Measurements from ENCODE around the gene ZNF91. TPM values are rescaled to one million over a fixed set of nuclear protein-coding genes. Genes with fewer than 3 reads are reported as not detected.

Gene ZNF91
- total RNA-seq, 1 donor from 2014 or later, result 81.0 TPM

GRCh38 chr19:23318143-23318542 is 77.1 kb downstream of the ZNF91 start:
- TF ChIP-seq POLR2A (IDR thresholded peaks at IDR 0.05), result no peak
- no peak for TF ChIP-seq POLR2AphosphoS5 (IDR thresholded peaks at IDR 0.05; ENCODE audit: insufficient read depth in 1 of 2, low read depth in 1 of 2)
- TF ChIP-seq CTCF (IDR thresholded peaks at IDR 0.05), result no peak
- intact Hi-C loops (cut with DNase I), result no loop called here
- Histone ChIP-seq H3K36me3 (no peaks in the 10 kb centered on the region), H3K9me3 (no peaks in the 10 kb centered on the region), H3K27ac (no peak overlapping the region), H3K27me3 (no peaks in the 10 kb centered on the region), H3K4me1 (no peaks in the 10 kb centered on the region), H3K4me3 (no peak overlapping the region)
- DNase-seq (ENCODE audit: extremely low spot score in 2 of 2), result no peak

- Histone ChIP-seq H3K27me3 (no peaks in the 10 kb centered on the region), H3K4me3 (no peak overlapping the region), H3K9me3 (no peaks in the 10 kb centered on the region), H3K27ac (no peak overlapping the region), H3K36me3 (no peaks in the 10 kb centered on the region), H3K4me1 (no peaks in the 10 kb centered on the region)
- DNase-seq (ENCODE audit: extremely low spot score in 2 of 2), result no peak
- intact Hi-C loops (cut with DNase I), result no loop called here
- TF ChIP-seq POLR2AphosphoS5 (IDR thresholded peaks at IDR 0.05; ENCODE audit: insufficient read depth in 1 of 2, low read depth in 1 of 2) (no peak), POLR2A (IDR thresholded peaks at IDR 0.05) (no peak), CTCF (IDR thresholded peaks at IDR 0.05) (no peak)
Observed at GRCh38 chr19:23315286-23315685, 80.0 kb downstream of the ZNF91 start.

GRCh38 chr19:23314505-23315251 is 80.6 kb downstream of the ZNF91 start:
- Histone ChIP-seq H3K9me3 (no peaks in the 10 kb centered on the region), H3K36me3 (no peaks in the 10 kb centered on the region), H3K27me3 (no peaks in the 10 kb centered on the region), H3K4me3 (no peak overlapping the region), H3K27ac (no peak overlapping the region), H3K4me1 (no peaks in the 10 kb centered on the region)
- no peak for DNase-seq (ENCODE audit: extremely low spot score in 2 of 2)
- TF ChIP-seq CTCF (IDR thresholded peaks at IDR 0.05) (no peak), POLR2A (IDR thresholded peaks at IDR 0.05) (no peak), POLR2AphosphoS5 (IDR thresholded peaks at IDR 0.05; ENCODE audit: insufficient read depth in 1 of 2, low read depth in 1 of 2) (no peak)
- intact Hi-C loops (cut with DNase I), result no loop called here

GRCh38 chr19:23313196-23313595 is 82.1 kb downstream of the ZNF91 start:
- no peak for DNase-seq (ENCODE audit: extremely low spot score in 2 of 2)
- H3K36me3 ChIP-seq, result no peaks in the 10 kb centered on the region
- H3K27ac ChIP-seq, result no peak overlapping the region
- H3K4me3 ChIP-seq, result no peak overlapping the region
- intact Hi-C loops (cut with DNase I), result no loop called here
- H3K4me1 ChIP-seq, result no peaks in the 10 kb centered on the region
- no peaks in the 10 kb centered on the region for H3K9me3 ChIP-seq
- TF ChIP-seq POLR2AphosphoS5 (IDR thresholded peaks at IDR 0.05; ENCODE audit: insufficient read depth in 1 of 2, low read depth in 1 of 2) (no peak), POLR2A (IDR thresholded peaks at IDR 0.05) (no peak), CTCF (IDR thresholded peaks at IDR 0.05) (no peak)
- H3K27me3 ChIP-seq, result no peaks in the 10 kb centered on the region

- Histone ChIP-seq H3K9me3 (no peaks in the 10 kb centered on the region), H3K4me1 (no peaks in the 10 kb centered on the region), H3K27ac (no peak overlapping the region), H3K27me3 (no peaks in the 10 kb centered on the region), H3K36me3 (no peaks in the 10 kb centered on the region), H3K4me3 (no peak overlapping the region)
- intact Hi-C loops (cut with DNase I), result no loop called here
- DNase-seq (ENCODE audit: extremely low spot score in 2 of 2), result no peak
- TF ChIP-seq POLR2AphosphoS5 (IDR thresholded peaks at IDR 0.05; ENCODE audit: insufficient read depth in 1 of 2, low read depth in 1 of 2) (no peak), POLR2A (IDR thresholded peaks at IDR 0.05) (no peak), CTCF (IDR thresholded peaks at IDR 0.05) (no peak)
Observed at GRCh38 chr19:23312515-23312914, 82.8 kb downstream of the ZNF91 start.
